SH-SY5Y (cell line): ENCODE results near the gene EIPR1.

Experiments used
- GATA2 ChIP-seq: IDR thresholded peaks from 2 replicates; pipeline ENCODE4 v1.6.1; 2011; ENCODE audit warnings: mild to moderate bottlenecking, low read depth, low read length
- GATA3 ChIP-seq: IDR thresholded peaks from 2 replicates; pipeline ENCODE4 v1.6.1; 2011; ENCODE audit warnings: low read depth, mild to moderate bottlenecking, low read length, moderate library complexity

- TF ChIP-seq GATA3, result no peak
- no peak for TF ChIP-seq GATA2
These were observed 87.6 kb downstream of the EIPR1 start for GRCh38 chr2:3289971-3290370.
